GM12892 (cell line): ENCODE results near the gene GABPB1. TPM values are rescaled to one million over a fixed set of nuclear protein-coding genes. Genes with fewer than 3 reads are reported as not detected.
"Not testable (repeated sequence)": the region's sequence is repeated elsewhere in the genome, so short reads cannot be mapped to it uniquely, and the experiment has no call there.

Experiments used
- DNase-seq: peaks from one replicate; pipeline ENCODE4 v3.0.0; 2011; ENCODE audit not compliant: insufficient read length
- FAIRE-seq: peaks from 2 replicates; lab custom pipeline; 2011; peaks lifted over from hg19 to GRCh38; lab: Jason Lieb, UNC
- POLR2A ChIP-seq: IDR thresholded peaks from 2 replicates; pipeline ENCODE4 v1.6.1; 2011; ENCODE audit warnings: low read depth, low read length, control low read depth
- POLR2AphosphoS5 ChIP-seq: IDR thresholded peaks from 2 replicates; pipeline ENCODE4 v1.6.1; 2011; ENCODE audit warnings: low read depth, low read length, control low read depth
- TAF1 ChIP-seq: IDR thresholded peaks from 2 replicates; pipeline ENCODE4 v1.6.1; 2011; ENCODE audit warnings: low read depth, mild to moderate bottlenecking, control low read depth, low read length, borderline replicate concordance
- polyA plus RNA-seq: library from polyadenylated mRNA; unstranded; fragments of >200 nt; gene quantifications from one replicate; pipeline ENCODE4 v1.2.1, GENCODE V29; 2012; ENCODE audit warnings: missing spikeins, inconsistent platforms; ENCODE audit not compliant: missing spikeins

GABPB1 gene
- polyA plus RNA-seq: 28.9 TPM

GRCh38 chr15:50354838-50355618 lies at the start of gene GABPB1:
Gene GABPB1 (minus strand): TSS chr15:50355198. CDS start chr15:50309798, 45,400 bp downstream.
- TF ChIP-seq POLR2A: peak; percentile 91
- peak; percentile 96 for TF ChIP-seq POLR2AphosphoS5
- peak; percentile 73 for TF ChIP-seq TAF1
- FAIRE-seq (peak; percentile 84), DNase-seq (peak; percentile 71)

- FAIRE-seq, DNase-seq: not testable (repeated sequence)
Measured at GRCh38 chr15:50391561-50391960, 36.6 kb upstream of the GABPB1 start.

DNA sequence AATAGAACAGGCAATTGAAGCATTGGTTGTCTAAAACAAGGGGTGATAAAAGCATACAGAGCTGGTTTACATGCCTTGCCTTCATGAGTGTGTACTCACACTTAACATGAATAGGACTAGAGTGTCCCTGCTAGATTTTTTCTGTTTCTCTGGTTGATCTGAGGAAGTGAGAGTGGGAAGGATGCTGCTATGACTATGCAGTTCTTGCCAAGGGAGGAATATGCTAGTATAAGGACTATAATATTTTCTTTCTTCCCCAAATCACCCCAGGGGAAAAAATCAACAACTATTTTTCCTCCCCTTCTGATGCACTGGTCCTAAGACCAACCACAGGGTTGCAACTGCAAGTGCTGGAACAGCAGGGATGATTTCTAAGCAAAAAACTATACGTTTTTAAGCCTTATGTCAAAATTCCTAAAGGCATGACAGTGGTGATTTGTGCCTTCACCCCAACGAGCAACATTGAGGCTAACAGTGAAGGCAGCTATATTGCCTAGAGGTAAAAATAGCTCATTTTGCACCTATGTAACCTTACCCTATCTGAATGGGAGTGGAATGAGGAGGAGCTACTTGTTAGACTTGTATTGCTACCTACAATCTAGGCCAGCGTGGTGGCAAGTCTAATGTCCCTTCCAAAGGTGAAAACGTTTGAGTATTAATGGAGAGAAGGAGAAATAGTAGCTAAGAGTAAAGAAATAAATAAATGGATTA lies 35.7 kb upstream of the GABPB1 start:
- TF ChIP-seq TAF1: no peak
- TF ChIP-seq POLR2A: no peak
- TF ChIP-seq POLR2AphosphoS5: no peak
- FAIRE-seq: no peak
- no peak for DNase-seq

- not testable (repeated sequence) for DNase-seq, FAIRE-seq
Measured at GRCh38 chr15:50382408-50382807, 27.4 kb upstream of the GABPB1 start.

GRCh38 chr15:50381438-50381837 lies 26.4 kb upstream of the GABPB1 start:
- FAIRE-seq (no peak), DNase-seq (no peak)
- TF ChIP-seq TAF1 (no peak), POLR2A (no peak), POLR2AphosphoS5 (no peak)

DNA sequence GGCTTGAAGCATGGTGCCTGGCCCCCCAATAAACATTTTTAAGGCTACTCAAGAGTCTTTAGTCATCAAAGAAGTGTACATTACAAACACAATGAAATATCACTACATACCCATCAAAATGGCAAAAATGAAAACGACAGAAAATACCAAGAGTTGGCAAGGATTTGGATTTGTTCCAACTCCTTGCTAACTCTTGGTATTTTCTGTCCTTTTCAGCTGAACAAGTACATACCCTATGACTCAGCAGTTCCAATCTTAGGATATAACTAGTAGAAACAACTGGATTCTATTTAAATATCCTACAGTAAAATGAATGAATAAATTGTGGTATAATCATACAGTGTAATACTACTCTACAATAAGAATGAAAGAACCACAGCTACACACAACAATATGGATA lies 25.1 kb upstream of the GABPB1 start:
- DNase-seq (no peak), FAIRE-seq (no peak)
- TF ChIP-seq POLR2A: no peak
- no peak for TF ChIP-seq TAF1
- no peak for TF ChIP-seq POLR2AphosphoS5

GRCh38 chr15:50379413-50379812 lies 24.4 kb upstream of the GABPB1 start:
- FAIRE-seq, DNase-seq: not testable (repeated sequence)

DNA sequence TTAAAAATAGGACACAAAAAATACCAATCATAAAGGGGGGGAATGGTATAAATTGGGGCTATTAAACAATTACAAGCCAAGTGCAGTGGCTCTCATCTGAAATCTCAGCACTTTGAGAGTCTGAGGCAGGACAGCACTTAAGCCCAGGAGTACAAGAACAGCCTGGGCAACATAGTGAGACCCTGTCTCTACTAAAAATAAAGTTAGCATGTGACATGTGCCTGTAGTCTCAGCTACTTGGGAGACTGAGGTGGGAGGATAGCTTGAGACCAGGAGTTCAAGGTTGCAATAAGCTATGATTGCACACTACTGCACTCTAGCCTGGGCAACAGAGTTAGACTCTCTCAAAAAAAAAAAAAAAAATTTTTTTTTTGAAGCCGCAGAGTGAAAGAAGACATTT lies 23.8 kb upstream of the GABPB1 start:
- DNase-seq (no peak), FAIRE-seq (no peak)
- TF ChIP-seq TAF1 (no peak), POLR2A (no peak), POLR2AphosphoS5 (no peak)

DNA sequence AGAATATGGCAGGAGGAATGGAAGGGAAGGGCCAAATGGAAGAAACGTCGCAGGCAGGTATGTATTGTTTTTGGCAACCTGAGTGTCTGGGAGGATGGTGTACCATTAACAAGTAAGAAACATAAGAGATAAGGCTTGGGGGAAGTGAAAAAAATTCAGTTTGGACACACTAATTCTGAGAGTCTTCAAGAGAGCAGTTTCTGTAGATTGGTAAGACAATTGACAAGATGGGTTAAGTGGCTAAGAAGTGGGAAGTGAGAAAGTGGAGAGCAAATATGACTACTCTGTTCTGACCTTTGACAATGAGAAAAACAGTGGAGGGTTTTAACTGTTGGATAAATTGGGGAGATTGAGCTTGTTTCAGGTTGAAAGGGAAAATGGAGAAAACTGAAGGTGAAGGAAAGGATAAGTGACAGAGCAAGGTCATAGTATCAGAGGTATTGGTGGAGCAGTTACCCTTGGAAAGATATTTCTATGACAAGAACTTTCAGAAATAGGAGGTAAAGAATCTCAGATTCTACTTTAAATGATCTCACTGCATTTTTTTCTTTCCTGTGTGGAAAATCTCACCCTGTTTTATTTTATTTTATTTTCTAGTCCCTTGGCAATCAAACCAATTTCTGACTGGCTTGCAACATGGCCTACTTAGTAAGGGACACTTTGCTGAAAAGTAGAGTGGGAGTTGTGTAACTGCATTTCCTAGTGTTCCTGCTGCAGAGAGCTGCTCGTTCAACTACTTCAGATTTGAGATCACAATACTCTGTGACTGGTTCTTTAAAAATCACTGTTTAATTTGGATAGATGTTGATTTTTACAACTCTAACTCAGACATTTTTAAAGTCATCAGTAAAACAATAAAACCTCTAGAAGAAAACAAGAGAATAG lies 23.1 kb upstream of the GABPB1 start:
- TF ChIP-seq POLR2AphosphoS5 (no peak), TAF1 (no peak), POLR2A (no peak)

DNA sequence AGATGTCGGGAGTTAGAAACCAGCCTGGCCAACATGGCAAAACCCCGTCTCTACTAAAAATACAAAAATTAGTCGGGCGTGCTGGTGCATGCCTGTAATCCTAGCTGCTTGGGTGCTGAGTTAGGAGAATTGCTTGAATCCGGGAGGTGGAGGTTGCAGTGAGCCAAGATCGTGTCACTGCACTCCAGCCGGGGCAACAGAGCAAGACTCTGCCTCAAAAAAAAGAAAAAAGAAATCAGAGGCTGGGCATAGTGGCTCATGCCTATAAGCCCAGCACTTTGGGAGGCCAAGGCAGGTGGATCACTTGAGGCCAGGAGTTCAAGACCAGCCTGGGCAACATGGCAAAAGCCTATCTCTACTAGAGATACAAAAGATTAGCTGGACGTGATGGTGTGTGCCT lies 14.6 kb upstream of the GABPB1 start:
- not testable (repeated sequence) for DNase-seq, FAIRE-seq

More for the DNA sequence above, 23.1 kb upstream of the GABPB1 start:
- FAIRE-seq (peak; percentile 91), DNase-seq (peak; percentile 49)

GRCh38 chr15:50365971-50366370 lies 11.0 kb upstream of the GABPB1 start:
- FAIRE-seq (no peak), DNase-seq (no peak)
- TF ChIP-seq TAF1 (no peak), POLR2A (no peak), POLR2AphosphoS5 (no peak)

DNA sequence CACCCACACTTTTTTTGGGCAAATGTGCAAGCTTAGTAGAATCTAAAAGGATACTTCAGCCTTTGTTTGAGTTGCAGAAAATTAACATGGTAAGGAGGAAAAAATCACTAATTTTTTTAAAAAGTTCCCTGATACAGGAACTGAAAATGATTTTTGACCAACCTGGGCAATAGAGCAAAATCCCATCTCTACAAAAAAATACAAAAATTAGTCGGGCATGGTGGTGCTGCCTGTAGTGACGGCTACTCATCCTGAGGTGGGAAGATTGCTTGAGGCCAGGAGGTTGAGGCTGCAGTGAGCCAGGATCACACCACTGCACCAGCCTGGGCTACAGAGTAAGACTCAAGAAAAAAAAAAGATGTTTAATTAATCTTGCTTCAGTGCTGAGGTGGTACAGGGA lies 10.6 kb upstream of the GABPB1 start:
- DNase-seq (no peak), FAIRE-seq (no peak)
- TF ChIP-seq POLR2AphosphoS5: no peak
- TF ChIP-seq TAF1: no peak
- no peak for TF ChIP-seq POLR2A
